22Rv1 (cell line): ENCODE results near the gene PRCP.

Source experiments
- CTCF ChIP-seq: fragments of 450-650 bp; IDR thresholded peaks from 2 replicates; pipeline ENCODE4 v1.5.1; 2017; ENCODE audit warnings: mild to moderate bottlenecking
- ZFX ChIP-seq: fragments of 450-650 bp; IDR thresholded peaks from 2 replicates; pipeline ENCODE4 v1.6.1; 2017; ENCODE audit warnings: antibody characterized with exemption, borderline replicate concordance

- no peak for TF ChIP-seq CTCF
- TF ChIP-seq ZFX = no peak
These were observed 9.3 kb downstream of the PRCP start for GRCh38 chr11:82890936-82891335.
